K562 (cell line): ENCODE measurements around the gene ZNF768. TPM values are rescaled to one million over a fixed set of nuclear protein-coding genes. Genes with fewer than 3 reads are reported as not detected.

Experiments
- BRD9 ChIP-seq: fragments of 450-650 bp; IDR thresholded peaks from 2 replicates; pipeline ENCODE4 v1.6.1; 2018; ENCODE audit warnings: low read depth; ENCODE audit not compliant: partially characterized antibody
- CHD4 ChIP-seq: fragments of 200-600 bp; sonication (generic); IDR thresholded peaks from 3 replicates; pipeline ENCODE4 v1.6.1; 2012; ENCODE audit warnings: low read depth, mild to moderate bottlenecking, mixed read lengths, low read length, inconsistent platforms; ENCODE audit not compliant: insufficient read depth, insufficient replicate concordance, poor library complexity, severe bottlenecking
- DIDO1 ChIP-seq: fragments of 450-650 bp; IDR thresholded peaks from 2 replicates; pipeline ENCODE4 v1.6.1; 2016; ENCODE audit warnings: low read depth, missing biosample characterization, missing genetic modification characterization
- DLX4 ChIP-seq: fragments of 250-450 bp; sonication (Bioruptor Pico); IDR thresholded peaks from 2 replicates; pipeline ENCODE4 v1.6.1; 2021; ENCODE audit warnings: mild to moderate bottlenecking
- DMBX1 ChIP-seq: fragments of 250-450 bp; sonication (Bioruptor Pico); IDR thresholded peaks from 2 replicates; pipeline ENCODE4 v1.8.0; 2022; ENCODE audit warnings: inconsistent platforms, mild to moderate bottlenecking, moderate library complexity, borderline replicate concordance
- DPF2 ChIP-seq: fragments of 450-650 bp; IDR thresholded peaks from 2 replicates; pipeline ENCODE4 v1.6.1; 2016
- ELF4 ChIP-seq: fragments of 450-650 bp; formaldehyde crosslinking; IDR thresholded peaks from 2 replicates; pipeline ENCODE4 v1.4.0; 2022; ENCODE audit warnings: missing genetic modification characterization
- FOXP4 ChIP-seq: sonication (generic); formaldehyde crosslinking; IDR thresholded peaks from 2 replicates; pipeline ENCODE4 v1.8.0; 2022; ENCODE audit warnings: mild to moderate bottlenecking, missing genetic modification reagents, borderline replicate concordance
- IFI16 ChIP-seq: fragments of 250-450 bp; sonication (Bioruptor Pico); IDR thresholded peaks from 2 replicates; pipeline ENCODE4 v2.1.2; 2022; ENCODE audit warnings: mild to moderate bottlenecking, inconsistent platforms
- KDM4B ChIP-seq, 2 experiments: fragments of 450-650 bp in 1 of 2; sonication (generic) in 1 of 2; IDR thresholded peaks; 2 replicates each; pipeline ENCODE4 v1.6.1; 2016 to 2017; ENCODE audit warnings: borderline replicate concordance in 2 of 2, antibody characterized with exemption in 1 of 2, low read depth in 1 of 2, mild to moderate bottlenecking in 1 of 2
- PRDM10 ChIP-seq: fragments of 450-650 bp; IDR thresholded peaks from 2 replicates; pipeline ENCODE4 v1.6.1; 2018; ENCODE audit not compliant: partially characterized antibody
- SAFB ChIP-seq: fragments of 200-400 bp; formaldehyde crosslinking; IDR thresholded peaks from 2 replicates; pipeline ENCODE4 v1.6.1; 2017; ENCODE audit warnings: low read depth, low read length, borderline replicate concordance
- SMARCA5 ChIP-seq: fragments of 450-650 bp; IDR thresholded peaks from 2 replicates; pipeline ENCODE4 v1.6.1; 2016
- SNRNP70 ChIP-seq: fragments of 200-400 bp; formaldehyde crosslinking; optimal IDR thresholded peaks from 2 replicates; pipeline ENCODE3; 2017; ENCODE audit warnings: low read depth, low read length
- SRF ChIP-seq, 2 experiments: fragments of 250-450, 450-650 bp in 1 of 2; sonication (Bioruptor Pico) in 1 of 2; sonication (generic) in 1 of 2; formaldehyde crosslinking; IDR thresholded peaks; 2 replicates each; pipeline versions ENCODE4 v1.5.0 to v1.5.1; 2020 to 2022; ENCODE audit warnings: mild to moderate bottlenecking in 1 of 2, missing genetic modification reagents in 1 of 2
- THRA ChIP-seq: fragments of 450-650 bp; IDR thresholded peaks from 2 replicates; pipeline ENCODE4 v1.6.1; 2017; ENCODE audit warnings: mild to moderate bottlenecking, moderate library complexity
- polyA plus RNA-seq, 8 experiments: library from polyadenylated mRNA; depleted of rRNA in 4 of 8; stranded (reverse) in 5 of 8; unstranded in 3 of 8; fragments of >200 nt; fragmentation: Nextera tagmentation in 2 of 8; fragmentation: Illumina TruSeq in 1 of 8; extraction: Ambion mirVana in 2 of 8; extraction: Trizol in 1 of 8; gene quantifications; 2 replicates each; pipeline versions ENCODE4 v1.2.1 to v1.2.3, GENCODE V29; 2011 to 2014; ENCODE audit warnings: inconsistent platforms in 1 of 8, missing spikeins in 1 of 8
- total RNA-seq, 7 experiments: library from RNA; depleted of rRNA in 6 of 7; stranded (reverse); fragments of >200 nt in 6 of 7; fragmentation: Illumina TruSeq in 2 of 7; extraction: Trizol in 2 of 7; gene quantifications; 2 replicates each; pipeline versions ENCODE4 v1.2.1 to v1.2.3, GENCODE V29; 2011 to 2021; ENCODE audit warnings: low replicate concordance in 1 of 7
- TF ChIP-seq, protein P1 (sequence below): fragments of 250-450 bp; sonication (Bioruptor Pico); IDR thresholded peaks from 2 replicates; pipeline ENCODE4 v1.4.0; 2020; ENCODE audit warnings: mild to moderate bottlenecking

Gene ZNF768
- total and polyA plus RNA-seq, 9 of the 15 experiments (the other 6 are each of a cell fraction or from before 2014, with no cell fraction given) = 0.13 to 50.7 (median 26.9) TPM

GRCh38 chr16:30534368-30535105, 8.2 kb upstream of the ZNF768 start, which contains the start of gene ZNF747 (continued):
- TF ChIP-seq, protein P1, sequence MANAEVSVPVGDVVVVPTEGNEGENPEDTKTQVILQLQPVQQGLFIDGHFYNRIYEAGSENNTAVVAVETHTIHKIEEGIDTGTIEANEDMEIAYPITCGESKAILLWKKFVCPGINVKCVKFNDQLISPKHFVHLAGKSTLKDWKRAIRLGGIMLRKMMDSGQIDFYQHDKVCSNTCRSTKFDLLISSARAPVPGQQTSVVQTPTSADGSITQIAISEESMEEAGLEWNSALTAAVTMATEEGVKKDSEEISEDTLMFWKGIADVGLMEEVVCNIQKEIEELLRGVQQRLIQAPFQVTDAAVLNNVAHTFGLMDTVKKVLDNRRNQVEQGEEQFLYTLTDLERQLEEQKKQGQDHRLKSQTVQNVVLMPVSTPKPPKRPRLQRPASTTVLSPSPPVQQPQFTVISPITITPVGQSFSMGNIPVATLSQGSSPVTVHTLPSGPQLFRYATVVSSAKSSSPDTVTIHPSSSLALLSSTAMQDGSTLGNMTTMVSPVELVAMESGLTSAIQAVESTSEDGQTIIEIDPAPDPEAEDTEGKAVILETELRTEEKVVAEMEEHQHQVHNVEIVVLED = peak; percentile 95
- TF ChIP-seq DIDO1 (tag) (peak; percentile 76; the same call in 1 of the 2 replicates), BRD9 (no peak), IFI16 (CRISPR knock-in tag) (no peak), DLX4 (CRISPR knock-in tag) (no peak), DPF2 (0 out of 2 replicates have a peak, but pooled peaks have one; percentile 4), SRF (CRISPR knock-in tag; IDR thresholded peaks at IDR 0.05) (peak in 1 of 2 experiments; percentile 4; a peak in 1 of 4 replicates), SNRNP70 (no peak), DMBX1 (peak; percentile 67; the same call in 1 of the 2 replicates), THRA (no peak), SAFB (peak; percentile 65; the same call in 1 of the 2 replicates), FOXP4 (CRISPR knock-in tag) (peak; percentile 59; the same call in 1 of the 2 replicates), SMARCA5 (no peak), PRDM10 (peak; percentile 44), ELF4 (peak; percentile 47; the same call in 1 of the 2 replicates), CHD4 (no peak), KDM4B (IDR thresholded peaks at IDR 0.05; ENCODE audit: borderline replicate concordance in 2 of 2, low read depth in 1 of 2) (peak in 1 of 2 experiments; percentile 32; a peak in 1 of 4 replicates)
